ENCODE measurements around the gene C11orf24. TPM values are rescaled to one million over a fixed set of nuclear protein-coding genes. Genes with fewer than 3 reads are reported as not detected.

The C11orf24 gene
- 53.7 and 91.3 TPM in 2 replicates for total RNA-seq (2011; cell fraction: chromatin; rRNA removed; ENCODE audit: low replicate concordance)
- total RNA-seq (2011; cell fraction: nucleolus; rRNA removed): 78.4 and 79.7 TPM in 2 replicates
- 73.5 and 93.0 TPM in 2 replicates for total RNA-seq (2011; cell fraction: nucleoplasm; rRNA removed)
- total RNA-seq (2014; rRNA removed): 50.5 and 57.6 TPM in 2 replicates
- total RNA-seq (2014; rRNA removed; fragmentation: Illumina TruSeq; extraction: Trizol): 30.2 and 30.8 TPM in 2 replicates
- total RNA-seq (2015; rRNA removed; fragmentation: Illumina TruSeq; extraction: Trizol): 31.7 and 32.5 TPM in 2 replicates
- 64.9 and 66.0 TPM in 2 replicates for total RNA-seq (2021)
- polyA plus RNA-seq (2011; rRNA removed): 23.6 and 34.9 TPM in 2 replicates
- polyA plus RNA-seq (2011; cell fraction: cytosol; rRNA removed): 42.1 and 76.0 TPM in 2 replicates
- polyA plus RNA-seq (2011; cell fraction: nucleus; rRNA removed): 53.0 and 81.1 TPM in 2 replicates
- 38.0 and 127 TPM in 2 replicates for polyA plus RNA-seq (2012)
- polyA plus RNA-seq (2014; fragmentation: Illumina TruSeq; extraction: Trizol): 47.0 and 49.5 TPM in 2 replicates
- polyA plus RNA-seq (2014; fragmentation: Nextera tagmentation; extraction: Ambion mirVana): 1 to 10 TPM; 2.0 to 4.4 TPM
- 52.5 and 65.2 TPM in 2 replicates for polyA plus RNA-seq (2014; rRNA removed)
- polyA minus RNA-seq (2011; rRNA and poly(A)+ RNA removed): 22.4 and 23.0 TPM in 2 replicates
- polyA minus RNA-seq (2011; cell fraction: cytosol; rRNA and poly(A)+ RNA removed): 27.9 and 31.7 TPM in 2 replicates
- polyA minus RNA-seq (2011; cell fraction: nucleus; rRNA and poly(A)+ RNA removed): 25.2 and 34.9 TPM in 2 replicates
- percentile 88 among the genes with signal in this experiment for Bru-seq, nascent RNA
- BruChase-seq, experiment 1, labeled RNA remaining after a 2-hour chase: percentile 76 among the genes with signal in this experiment
- BruChase-seq, experiment 2, labeled RNA remaining after a 6-hour chase: percentile 70 among the genes with signal in this experiment
- long read RNA-seq, experiment 1, transcript C11orf24-209 (5 exons, 980 nt): major isoform, 6 of 123 reads
- long read RNA-seq, experiment 1, partial matches to known transcripts: 29 of 123 reads
- long read RNA-seq, experiment 1, other reads (novel, unspliced or antisense): 84 of 123 reads
- long read RNA-seq, experiment 2, transcript C11orf24-201 (4 exons, 2,063 nt): major isoform, 25 of 78 reads
- long read RNA-seq, experiment 2, partial matches to known transcripts: 8 of 78 reads
- long read RNA-seq, experiment 2, other reads (novel, unspliced or antisense): 41 of 78 reads
- long read RNA-seq, experiment 3, transcript C11orf24-201 (4 exons, 2,063 nt): major isoform, 16 of 58 reads
- long read RNA-seq, experiment 3, partial matches to known transcripts: 1 of 58 reads
- long read RNA-seq, experiment 3, other reads (novel, unspliced or antisense): 41 of 58 reads

DNA sequence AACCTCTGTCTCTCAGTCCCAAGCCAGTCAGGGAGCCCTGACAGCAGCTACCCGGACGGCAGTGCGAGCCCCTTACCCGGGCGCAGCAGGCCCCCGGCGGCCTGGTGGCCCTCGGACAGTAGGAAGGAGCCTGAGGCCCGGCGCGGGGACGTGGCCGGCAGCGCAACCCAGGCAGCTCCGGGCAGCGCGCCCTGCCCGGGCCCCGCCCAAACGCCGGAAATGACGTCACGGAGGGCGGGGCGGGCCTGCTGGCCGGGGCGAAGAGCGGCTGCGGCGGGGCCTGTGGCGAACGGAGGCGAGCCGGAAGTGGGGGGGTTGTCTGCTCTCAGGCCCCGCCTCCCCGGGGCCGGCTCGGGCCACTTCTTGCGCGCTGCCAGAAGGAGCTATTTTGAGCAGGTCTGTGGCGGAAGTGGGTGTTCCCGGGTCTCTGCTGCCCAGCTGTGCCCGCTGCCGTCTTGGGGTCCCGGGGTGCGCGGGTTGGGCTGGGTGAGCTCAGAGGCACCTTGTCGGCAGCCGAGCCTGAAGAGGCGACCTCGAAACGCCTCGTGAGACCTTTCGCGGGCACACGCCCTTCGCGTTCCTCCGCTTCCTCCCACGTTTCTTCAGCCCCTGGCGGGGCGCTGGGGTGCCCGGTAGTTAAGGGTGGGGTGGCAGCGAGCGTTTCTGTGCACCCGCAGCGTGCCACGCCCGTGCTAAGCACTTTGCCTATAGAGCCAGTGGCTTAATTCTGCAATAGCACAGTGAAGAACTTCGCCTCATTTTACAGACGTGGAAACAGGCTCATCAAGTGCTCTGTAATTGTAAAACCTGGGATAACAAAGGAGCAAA lies at the start of gene C11orf24:
TSS of gene C11orf24 (minus strand) at position 193 of the 828 bp plus-strand sequence. CDS start 8,206 bp downstream, outside the sequence.
- Histone ChIP-seq H4K20me1 (replicated peaks; ENCODE audit: control insufficient read depth, insufficient read depth, low read length) (no peaks in the 10 kb centered on the region), H3K9ac (ENCODE audit: insufficient read depth in 1 of 2, low read depth in 2 of 2, low read length in 2 of 2) (peak within 1 kb of the TSS; percentile 97 to 98), H3K4me2 (ENCODE audit: insufficient read depth, low read length) (peak within 1 kb of the TSS; percentile 92), H3K27ac (ENCODE audit: extremely low read depth, low read depth, low read length) (peak within 1 kb of the TSS; percentile 97), H3K27me3 (ENCODE audit: control insufficient read depth in 2 of 2, insufficient read depth in 2 of 2, low read length in 2 of 2) (no peaks in the 10 kb centered on the region), H3K4me3 (peak within 1 kb of the TSS; percentile 90), H3K36me3 (ENCODE audit: control insufficient read depth, insufficient read depth, low read length) (peaks cover 34% of the 10 kb centered on the region; the same call in 2 of the 3 replicates), H3K4me1 (replicated peaks in 1 of 2; ENCODE audit: control insufficient read depth in 2 of 2, insufficient read depth in 2 of 2, low read length in 2 of 2) (peaks cover 22 to 39% of the 10 kb centered on the region in 2 experiments), H3K9me3 (replicated peaks; ENCODE audit: control insufficient read depth, insufficient read depth, low read depth, low read length) (no peaks in the 10 kb centered on the region), H3K9me1 (ENCODE audit: control insufficient read depth, insufficient read depth, low read length) (no peaks in the 10 kb centered on the region), H2AFZ (ENCODE audit: low read depth, low read length) (peak within 1 kb of the TSS; percentile 94), H3K79me2 (ENCODE audit: control insufficient read depth, insufficient read depth, low read length) (peaks cover 48% of the 10 kb centered on the region)
- DNase-seq (ENCODE audit: extremely low read depth in 1 of 4, low spot score in 3 of 4) (peak; percentile 95 to 99 (median 98)), FAIRE-seq (no peak), ATAC-seq (peak; percentile 88)
- intact Hi-C loops (cut with micrococcal nuclease): no loop called here
- in situ Hi-C loops (cut with MboI): no loop called here
- ChIA-PET CTCF (ENCODE audit: low intra/inter-chr PET ratio) (interaction anchor here (0.6 to 1.1 kb wide), 2 partner anchors 28 to 112 kb away, joined by 3 read pairs; no protein-coding TSS in a partner anchor), POLR2A (interaction anchor here (0.5 to 4.8 kb wide), 20 partner anchors 12 to 244 kb away, joined by 3 to 25 read pairs (median 3); no protein-coding TSS in a partner anchor)
- BruUV-seq (replicated peaks): TSS peak; percentile 93
- WGBS (ENCODE audit: insufficient coverage, low coverage, missing lambda C conversion rate): 2% methylated on average over 46 of the region's 71 CpGs
- TF ChIP-seq CBX5 (IDR thresholded peaks at IDR 0.05; ENCODE audit: borderline replicate concordance, low read depth) (0 out of 2 replicates have a peak, but pooled peaks have one; percentile 29), ERF (CRISPR knock-in tag; IDR thresholded peaks at IDR 0.05) (0 out of 2 replicates have a peak, but pooled peaks have one; percentile 76), SMAD1 (IDR thresholded peaks at IDR 0.05; ENCODE audit: low read depth, low read length, partially characterized antibody) (peak; percentile 69), CEBPG (CRISPR knock-in tag; IDR thresholded peaks at IDR 0.05) (peak; percentile 4; the same call in 1 of the 2 replicates), CEBPG (tag; conservative IDR thresholded peaks at IDR 0.05 in 1 of 2, IDR thresholded peaks at IDR 0.05 in 1 of 2) (no peak; a peak in 1 of 4 replicates), HDAC2 (IDR thresholded peaks at IDR 0.05) (no peak; the same call in 1 of the 2 replicates), ZNF785 (CRISPR knock-in tag; IDR thresholded peaks at IDR 0.05) (no peak), NR1H2 (CRISPR knock-in tag; IDR thresholded peaks at IDR 0.05) (no peak), ATF1 (CRISPR knock-in tag; IDR thresholded peaks at IDR 0.05) (peak; percentile 61), ATF1 (tag; IDR thresholded peaks at IDR 0.05) (peak; percentile 97), BACH1 (tag; IDR thresholded peaks at IDR 0.05) (no peak), ZNF253 (CRISPR knock-in tag; conservative IDR thresholded peaks at IDR 0.05) (no peak), MYC (IDR thresholded peaks at IDR 0.05; ENCODE audit: low read depth, low read length) (peak; percentile 66), MYC (CRISPR knock-in tag; IDR thresholded peaks at IDR 0.05; ENCODE audit: borderline replicate concordance, low read depth) (peak; percentile 86; the same call in 1 of the 2 replicates), SUPT5H (IDR thresholded peaks at IDR 0.05) (peak; percentile 91), TAF9B (IDR thresholded peaks at IDR 0.05; ENCODE audit: partially characterized antibody) (peak; percentile 82)
- TF ChIP-seq, protein P1, sequence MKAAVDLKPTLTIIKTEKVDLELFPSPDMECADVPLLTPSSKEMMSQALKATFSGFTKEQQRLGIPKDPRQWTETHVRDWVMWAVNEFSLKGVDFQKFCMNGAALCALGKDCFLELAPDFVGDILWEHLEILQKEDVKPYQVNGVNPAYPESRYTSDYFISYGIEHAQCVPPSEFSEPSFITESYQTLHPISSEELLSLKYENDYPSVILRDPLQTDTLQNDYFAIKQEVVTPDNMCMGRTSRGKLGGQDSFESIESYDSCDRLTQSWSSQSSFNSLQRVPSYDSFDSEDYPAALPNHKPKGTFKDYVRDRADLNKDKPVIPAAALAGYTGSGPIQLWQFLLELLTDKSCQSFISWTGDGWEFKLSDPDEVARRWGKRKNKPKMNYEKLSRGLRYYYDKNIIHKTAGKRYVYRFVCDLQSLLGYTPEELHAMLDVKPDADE (conservative IDR thresholded peaks at IDR 0.05; ENCODE audit: control insufficient read depth, low read depth, low read length): peak; percentile 84
